Fibroblast of gingiva (primary cell): ENCODE measurements around the gene PBXIP1.

Experiments used
- DNase-seq: peaks from one replicate; pipeline ENCODE4 v3.0.0-alpha.2; 2011; ENCODE audit warnings: low read depth

The PBXIP1 gene, protein sequence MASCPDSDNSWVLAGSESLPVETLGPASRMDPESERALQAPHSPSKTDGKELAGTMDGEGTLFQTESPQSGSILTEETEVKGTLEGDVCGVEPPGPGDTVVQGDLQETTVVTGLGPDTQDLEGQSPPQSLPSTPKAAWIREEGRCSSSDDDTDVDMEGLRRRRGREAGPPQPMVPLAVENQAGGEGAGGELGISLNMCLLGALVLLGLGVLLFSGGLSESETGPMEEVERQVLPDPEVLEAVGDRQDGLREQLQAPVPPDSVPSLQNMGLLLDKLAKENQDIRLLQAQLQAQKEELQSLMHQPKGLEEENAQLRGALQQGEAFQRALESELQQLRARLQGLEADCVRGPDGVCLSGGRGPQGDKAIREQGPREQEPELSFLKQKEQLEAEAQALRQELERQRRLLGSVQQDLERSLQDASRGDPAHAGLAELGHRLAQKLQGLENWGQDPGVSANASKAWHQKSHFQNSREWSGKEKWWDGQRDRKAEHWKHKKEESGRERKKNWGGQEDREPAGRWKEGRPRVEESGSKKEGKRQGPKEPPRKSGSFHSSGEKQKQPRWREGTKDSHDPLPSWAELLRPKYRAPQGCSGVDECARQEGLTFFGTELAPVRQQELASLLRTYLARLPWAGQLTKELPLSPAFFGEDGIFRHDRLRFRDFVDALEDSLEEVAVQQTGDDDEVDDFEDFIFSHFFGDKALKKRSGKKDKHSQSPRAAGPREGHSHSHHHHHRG

GRCh38 chr1:154955718-154956543, at the start of gene PBXIP1:
Gene PBXIP1 (minus strand): TSS chr1:154956099. CDS start chr1:154953721, 2,378 bp downstream.
- DNase-seq = peak; percentile 82

DNA sequence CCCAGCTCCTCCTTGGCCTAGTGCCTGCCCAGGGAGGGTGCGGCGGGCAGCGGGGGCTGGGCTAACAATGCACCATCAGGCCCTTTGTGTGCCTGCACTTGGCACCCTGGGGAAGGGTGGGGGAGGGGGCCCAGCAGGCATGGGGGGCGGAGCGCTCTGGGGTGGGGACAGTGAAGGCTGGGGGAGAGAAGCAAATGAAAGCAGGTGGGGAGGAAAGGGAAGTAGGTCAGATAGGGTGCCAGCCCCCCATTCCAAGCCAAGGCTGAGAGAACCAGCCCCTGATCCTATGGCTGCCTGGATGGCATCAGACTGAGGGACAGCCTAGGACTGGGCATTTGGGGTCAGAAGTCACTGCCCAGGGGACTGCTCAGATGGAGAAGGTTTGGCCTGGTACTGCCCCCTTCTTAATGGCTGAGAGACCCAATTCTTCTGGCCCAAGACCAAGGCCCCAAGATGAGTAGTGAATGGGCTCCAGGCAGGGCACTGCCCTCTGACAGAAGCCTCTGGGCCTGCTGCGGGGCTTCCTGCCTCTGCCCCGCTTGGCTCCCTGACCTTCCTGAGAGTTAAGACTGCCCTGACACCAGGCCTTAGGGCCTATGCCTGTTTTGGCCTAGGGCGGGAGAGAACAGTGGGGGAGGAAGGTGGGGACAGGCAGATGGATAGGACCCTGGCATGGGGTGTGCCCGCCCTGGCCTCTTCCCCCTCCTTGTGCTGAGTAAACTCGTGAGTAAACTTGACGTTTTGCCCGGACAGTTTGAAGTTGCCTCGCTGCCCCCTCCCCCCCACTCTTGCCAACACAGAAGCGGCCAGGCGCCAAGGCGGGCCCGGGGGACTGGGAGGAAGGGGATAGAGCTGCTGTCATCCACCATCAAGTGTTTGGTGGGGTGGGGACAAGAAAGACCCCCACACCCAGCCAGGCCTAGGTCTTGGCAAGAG, 49.4 kb upstream of the PBXIP1 start:
- DNase-seq = peak; percentile 79

- DNase-seq = peak; percentile 36
Measured at GRCh38 chr1:155004352-155005075, 48.6 kb upstream of the PBXIP1 start.

DNA sequence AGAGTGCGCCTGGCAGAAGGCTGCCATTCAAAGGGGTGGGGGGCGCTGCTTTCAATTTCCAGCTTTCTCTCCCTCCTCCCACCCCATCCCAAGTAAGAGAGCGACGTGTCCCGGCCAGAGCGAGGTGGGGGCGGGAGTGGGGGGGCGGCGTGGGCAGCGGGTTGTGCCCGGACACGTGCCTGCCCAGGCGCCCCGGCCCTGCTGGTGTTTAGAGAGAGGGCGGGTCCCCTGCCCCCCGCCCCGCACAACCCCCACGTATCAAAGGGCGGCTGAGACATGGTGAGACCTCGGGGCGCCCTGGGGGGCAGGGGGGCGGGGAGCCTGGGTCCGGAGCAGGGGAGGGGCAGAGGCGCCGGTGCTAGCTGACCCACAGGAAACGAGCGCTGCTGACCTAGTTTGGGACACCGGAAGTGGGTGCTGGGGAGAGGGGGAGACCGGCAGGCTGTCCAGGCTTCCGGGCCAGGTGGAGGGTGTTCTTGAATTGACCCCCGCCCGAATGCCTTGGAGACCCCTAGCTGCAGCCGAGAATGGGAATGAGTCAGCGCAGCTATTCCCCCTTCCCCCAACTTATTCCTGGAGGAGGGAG, 48.0 kb upstream of the PBXIP1 start:
- DNase-seq = peak; percentile 69

- no peak for DNase-seq
Measured at GRCh38 chr1:155003227-155003765, 47.4 kb upstream of the PBXIP1 start.

DNA sequence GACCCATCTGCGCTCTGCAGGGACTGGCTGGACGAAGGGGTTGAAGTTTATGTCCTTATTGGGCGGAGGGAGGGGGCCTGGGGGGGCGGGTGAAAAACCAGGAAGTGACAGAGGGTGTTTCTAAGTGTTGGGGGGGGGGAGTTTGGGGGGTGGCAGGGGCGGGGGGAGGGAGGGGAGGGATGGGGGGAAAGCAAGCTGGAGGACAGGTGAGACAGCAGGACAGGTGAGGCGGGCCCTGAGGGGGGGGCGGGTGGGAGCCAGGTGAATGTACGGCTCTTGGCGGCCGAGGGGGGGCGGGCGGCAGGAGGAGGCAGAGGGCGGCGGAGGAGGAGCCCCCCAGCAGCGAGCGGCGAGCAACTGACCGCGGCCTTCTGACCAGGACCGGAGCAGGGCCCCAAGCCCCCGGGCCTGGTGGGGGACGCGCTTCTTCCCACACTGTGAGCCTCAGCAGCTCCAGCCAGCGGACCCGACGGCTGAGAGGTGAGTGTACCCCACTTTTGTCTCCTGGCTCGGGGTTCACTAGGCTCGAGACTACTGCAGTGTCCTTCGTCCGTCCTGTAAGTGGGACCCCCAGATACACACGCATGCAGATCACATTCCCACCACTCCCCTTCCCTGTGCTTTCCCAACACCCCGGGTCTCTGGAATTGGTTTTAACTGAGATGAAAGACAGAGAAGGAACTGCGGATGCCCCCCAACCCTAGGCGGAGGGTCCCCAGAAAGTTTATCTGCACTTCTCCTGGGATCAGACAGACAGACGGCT, 46.7 kb upstream of the PBXIP1 start, which contains the start of gene ZBTB7B:
TSS of gene ZBTB7B (plus strand) at position 339 of the 763 bp plus-strand sequence. CDS start 11,859 bp downstream, outside the sequence.
- DNase-seq = peak; percentile 30

- DNase-seq = peak; percentile 99
Measured at GRCh38 chr1:155001675-155002463, 46.0 kb upstream of the PBXIP1 start.

DNA sequence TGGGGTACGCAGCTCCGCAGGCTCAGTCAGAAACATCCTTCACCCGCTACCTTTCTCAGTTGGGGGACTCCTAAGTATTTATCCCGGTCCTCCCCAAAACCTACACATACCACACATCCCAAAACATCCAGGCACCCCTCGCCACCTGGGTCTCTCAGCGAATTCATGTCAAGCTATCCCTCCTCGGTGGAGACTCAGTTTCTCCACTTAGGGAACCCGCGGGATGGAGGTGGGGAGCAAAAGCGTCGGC, 45.5 kb upstream of the PBXIP1 start:
- DNase-seq = no peak

DNA sequence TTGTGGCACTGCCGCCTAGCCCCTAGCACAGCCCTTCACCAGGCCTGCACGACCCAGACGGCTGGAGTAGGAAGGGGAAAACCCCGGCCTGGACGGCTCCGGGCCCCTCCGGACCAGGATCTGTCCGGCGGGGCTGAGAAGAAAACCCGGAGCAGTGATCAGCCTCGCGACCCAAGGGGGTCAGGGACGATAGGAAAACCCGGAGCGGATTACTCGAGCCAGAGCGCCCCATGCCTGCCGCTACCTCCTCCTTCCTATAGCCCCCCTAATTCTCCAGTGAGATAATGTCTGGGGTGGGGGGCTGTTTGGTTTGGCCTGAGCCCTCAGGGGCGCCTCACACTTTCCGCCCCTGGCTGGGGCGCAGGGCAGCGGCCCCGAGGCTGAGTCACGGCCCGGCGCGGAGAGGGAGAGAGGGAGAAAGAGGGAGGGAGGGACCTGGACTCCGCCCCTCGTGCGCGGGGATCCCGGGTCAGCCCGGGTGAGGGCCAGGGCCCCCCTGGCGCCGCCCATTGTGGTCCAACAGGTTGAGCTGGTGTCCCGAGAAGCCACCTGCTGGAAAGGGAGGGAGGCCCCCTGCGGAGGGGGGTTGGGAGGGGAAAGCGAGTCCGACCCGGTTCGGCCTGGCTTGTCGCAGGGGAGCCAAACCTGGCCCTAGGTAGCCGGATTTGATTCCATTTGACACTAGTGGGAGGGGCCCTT, 45.0 kb upstream of the PBXIP1 start:
- peak; percentile 86 for DNase-seq

DNA sequence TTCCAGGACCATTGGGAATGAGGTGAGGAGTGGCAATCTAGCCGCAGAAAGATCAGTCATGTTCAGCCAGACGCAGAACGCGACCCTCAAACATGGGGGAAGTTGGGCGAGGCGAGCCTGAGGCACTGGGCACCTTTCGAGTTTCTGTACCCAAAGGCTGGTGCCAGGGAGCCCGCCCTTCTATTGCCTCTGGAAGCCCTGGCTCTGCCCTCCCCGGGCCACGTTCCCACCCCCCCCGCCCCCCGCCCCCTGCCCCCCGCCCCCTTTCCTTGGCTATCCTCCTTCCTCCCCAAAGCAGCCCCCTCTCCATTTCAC, 44.5 kb upstream of the PBXIP1 start:
- DNase-seq = no peak

- DNase-seq = no peak
Measured at GRCh38 chr1:154999571-155000410, 43.9 kb upstream of the PBXIP1 start.

DNA sequence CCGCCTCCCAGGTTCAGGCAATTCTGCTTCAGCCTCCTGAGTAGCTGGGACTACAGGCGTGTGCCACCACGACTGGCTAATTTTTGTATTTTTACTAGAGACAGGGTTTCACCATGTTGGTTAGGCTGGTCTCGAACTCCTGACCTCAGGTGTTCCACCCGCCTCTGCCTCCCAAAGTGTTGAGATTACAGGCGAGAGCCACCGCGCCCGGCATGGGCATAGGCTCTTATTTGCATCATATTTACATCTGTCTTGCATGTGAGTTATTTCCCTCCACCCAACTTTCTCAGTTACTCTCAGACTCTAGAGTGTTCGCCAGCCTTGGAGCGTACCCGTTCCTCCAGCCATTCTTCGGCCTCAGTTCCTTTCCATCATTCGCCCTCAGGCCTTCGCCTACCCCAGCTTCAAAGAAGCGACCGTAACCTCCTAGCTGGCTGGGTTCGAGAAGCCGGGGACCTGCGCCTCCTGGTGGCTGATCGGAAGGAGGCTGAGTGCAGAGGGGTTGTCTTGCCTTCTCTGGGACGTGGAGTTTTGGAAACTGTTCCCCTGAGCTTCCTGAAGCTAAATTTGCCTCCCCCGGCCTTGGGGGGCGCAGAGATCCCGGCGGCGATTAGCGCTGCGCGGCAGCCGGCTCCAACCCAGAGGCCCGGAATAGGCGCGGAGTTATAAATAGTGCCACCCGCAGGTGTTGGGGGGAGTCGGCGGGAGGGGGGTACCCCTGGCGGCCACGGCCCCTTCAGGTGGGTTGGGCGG, 43.1 kb upstream of the PBXIP1 start:
- peak; percentile 62 for DNase-seq

GRCh38 chr1:154998201-154998780, 42.4 kb upstream of the PBXIP1 start:
- DNase-seq = no peak

DNA sequence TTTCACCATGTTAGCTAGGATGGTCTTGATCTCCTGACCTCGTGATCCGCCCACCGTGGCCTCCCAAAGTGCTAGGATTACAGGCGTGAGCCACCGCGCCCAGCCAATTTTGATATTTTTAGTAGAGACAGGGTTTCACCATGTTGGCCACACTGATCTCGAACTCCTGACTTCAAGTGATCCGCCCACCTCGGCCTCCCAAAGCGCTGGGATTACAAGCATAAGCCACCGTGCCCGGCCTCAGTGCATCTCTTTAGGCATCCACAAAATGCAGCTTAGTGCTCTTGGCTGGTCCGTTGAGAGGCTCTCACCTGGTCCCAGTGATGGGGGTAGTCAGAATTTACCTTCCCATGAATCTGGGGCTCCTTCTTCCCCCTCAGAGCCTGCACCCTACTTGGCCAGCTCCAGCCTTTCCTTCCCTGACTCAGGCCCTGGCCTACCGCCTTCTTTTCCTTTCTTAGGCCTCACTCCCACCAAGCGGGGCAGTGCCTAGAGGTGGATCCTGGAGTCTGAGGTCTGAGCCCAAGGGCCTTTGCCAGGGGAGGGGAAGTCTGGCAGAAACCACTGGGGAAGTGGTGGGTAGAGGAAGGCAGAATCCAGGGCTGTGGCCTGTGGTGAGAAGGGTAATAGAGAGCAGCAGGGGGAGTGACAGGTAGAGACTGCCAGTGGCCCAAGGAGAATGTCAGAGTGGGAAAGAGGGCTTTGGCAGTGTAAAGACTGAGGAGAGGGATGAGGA, 41.2 kb upstream of the PBXIP1 start:
- no peak for DNase-seq

GRCh38 chr1:154995301-154995983, 39.5 kb upstream of the PBXIP1 start:
- peak; percentile 81 for DNase-seq
